ENCODE data around the gene ZNF225.
"Not testable (repeated sequence)": the region's sequence is repeated elsewhere in the genome, so short reads cannot be mapped to it uniquely, and the experiment has no call there.

The ZNF225 gene

GRCh38 chr19:44113138-44113783 is at the start of gene ZNF225:
TSS of gene ZNF225 (plus strand) at chr19:44113399. CDS start at chr19:44115828, 2,429 bp downstream.
- peak; percentile 99 for DNase-seq

GRCh38 chr19:44066305-44066704 is 46.9 kb upstream of the ZNF225 start:
- DNase-seq: no peak

DNA sequence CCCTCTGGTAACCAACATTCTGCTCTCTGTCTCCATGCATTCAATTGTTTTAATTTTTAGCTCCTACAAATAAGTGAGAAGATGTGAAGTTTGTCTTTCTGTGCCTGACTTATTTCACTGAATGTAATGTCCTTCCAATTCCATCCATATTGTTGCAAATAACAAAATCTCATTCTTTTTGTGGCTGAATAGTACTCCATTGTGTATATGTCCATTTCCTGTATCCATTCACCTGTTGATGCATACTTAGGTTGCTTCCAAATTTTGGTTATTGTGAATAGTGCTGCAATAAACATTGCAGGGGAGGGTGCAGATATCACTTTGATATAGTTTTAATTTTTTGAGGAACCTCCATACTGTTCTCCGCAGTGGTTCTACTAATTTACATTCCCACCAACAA is 43.8 kb upstream of the ZNF225 start:
- no peak for DNase-seq

DNA sequence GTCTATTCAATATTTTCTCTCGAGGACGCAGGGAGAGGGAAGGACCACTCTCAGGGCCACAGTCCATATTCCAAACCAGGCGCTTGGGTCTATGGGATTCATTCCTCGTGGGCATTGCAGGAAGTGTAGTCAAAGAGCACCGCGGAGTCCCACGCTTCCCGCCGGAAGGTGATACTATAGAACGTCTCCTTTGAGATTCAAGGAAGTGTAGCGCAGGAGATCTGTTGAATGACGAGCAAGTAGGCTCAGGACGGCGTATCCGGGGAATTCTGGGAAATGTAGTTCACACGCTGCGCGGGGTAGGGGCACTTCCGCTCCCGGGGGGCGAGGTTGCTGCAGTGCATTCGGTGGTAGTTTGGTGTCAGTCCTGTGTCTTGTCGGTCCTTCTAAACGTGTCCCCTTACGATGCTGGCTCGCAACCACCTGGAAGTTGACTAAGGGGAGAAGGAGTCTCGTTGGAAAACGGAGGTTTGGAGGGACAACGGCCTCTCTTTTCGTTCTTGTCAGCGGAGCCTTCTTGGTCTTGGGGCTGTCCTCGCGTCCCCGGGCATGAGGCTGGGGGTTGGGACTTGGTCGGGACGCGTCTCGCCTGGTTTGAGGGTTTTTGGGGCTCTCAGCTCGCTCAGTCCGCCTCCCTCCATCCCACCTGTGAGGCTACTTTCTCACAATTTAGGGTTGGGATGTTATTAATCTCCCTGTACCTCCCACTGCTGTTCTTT is 41.2 kb upstream of the ZNF225 start, which contains the start of gene ZNF284:
ZNF284 (plus strand) TSS at position 336 of the 719 bp plus-strand sequence. CDS start 4,231 bp downstream, outside the sequence.
- DNase-seq: peak; percentile 94

GRCh38 chr19:44072543-44073401 is 40.4 kb upstream of the ZNF225 start:
- DNase-seq: no peak

GRCh38 chr19:44076325-44076724 is 36.9 kb upstream of the ZNF225 start:
- no peak for DNase-seq

- no peak for DNase-seq
These were observed 21.1 kb upstream of the ZNF225 start for GRCh38 chr19:44092108-44092507.

DNA sequence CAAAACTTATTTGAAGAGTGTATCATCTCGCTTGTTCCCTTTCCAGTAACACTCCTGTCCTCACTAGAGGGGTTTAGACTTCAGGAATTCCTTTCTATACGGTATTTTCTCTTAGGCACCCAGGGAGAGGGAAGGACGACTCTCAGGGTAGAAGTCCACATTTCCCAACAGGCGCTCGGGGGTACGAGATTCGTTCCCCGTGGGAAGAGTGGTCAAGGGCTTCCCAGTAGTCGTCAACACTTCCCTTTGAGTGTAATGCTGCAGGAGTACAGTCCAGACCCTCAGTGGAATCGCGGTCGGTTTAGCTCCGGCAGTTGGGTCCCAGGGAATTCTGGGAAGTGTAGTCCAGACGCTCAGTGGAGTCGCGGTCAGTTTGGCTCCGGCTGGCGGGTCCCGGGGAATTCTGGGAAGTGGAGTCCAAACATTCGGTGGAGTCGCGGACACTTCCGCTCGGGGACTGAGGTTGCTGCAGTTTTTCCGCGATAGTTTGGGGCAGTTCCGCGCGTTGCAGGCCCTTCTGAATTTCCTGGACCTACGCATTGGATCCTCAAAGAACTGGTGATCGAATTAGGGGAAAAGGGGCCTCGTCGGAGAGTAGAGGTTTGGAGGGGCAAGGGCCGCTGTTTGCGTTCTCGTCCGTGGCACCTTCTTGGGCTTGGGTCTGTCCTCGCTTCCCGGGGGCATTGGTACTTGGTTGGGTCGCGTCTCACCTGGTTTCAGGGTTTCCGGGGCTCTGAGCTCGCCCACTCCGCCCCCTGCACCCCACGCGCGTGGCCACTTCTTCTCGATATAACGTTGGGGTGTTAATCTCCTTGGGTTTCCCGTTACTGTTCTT is 19.1 kb upstream of the ZNF225 start, which contains the start of gene ZNF224:
ZNF224 (plus strand) TSS at position 431 of the 835 bp plus-strand sequence. CDS start 3,513 bp downstream, outside the sequence.
- DNase-seq: peak; percentile 96

- DNase-seq: no peak
These were observed 5.4 kb upstream of the ZNF225 start for GRCh38 chr19:44107751-44108150.

- DNase-seq: no peak
These were observed 3.7 kb upstream of the ZNF225 start for GRCh38 chr19:44109458-44109857.

GRCh38 chr19:44111910-44112463 is 1.2 kb upstream of the ZNF225 start:
- DNase-seq: peak; percentile 35

GRCh38 chr19:44112802-44113137 is 429 bp upstream of the ZNF225 start:
- no peak for DNase-seq

DNA sequence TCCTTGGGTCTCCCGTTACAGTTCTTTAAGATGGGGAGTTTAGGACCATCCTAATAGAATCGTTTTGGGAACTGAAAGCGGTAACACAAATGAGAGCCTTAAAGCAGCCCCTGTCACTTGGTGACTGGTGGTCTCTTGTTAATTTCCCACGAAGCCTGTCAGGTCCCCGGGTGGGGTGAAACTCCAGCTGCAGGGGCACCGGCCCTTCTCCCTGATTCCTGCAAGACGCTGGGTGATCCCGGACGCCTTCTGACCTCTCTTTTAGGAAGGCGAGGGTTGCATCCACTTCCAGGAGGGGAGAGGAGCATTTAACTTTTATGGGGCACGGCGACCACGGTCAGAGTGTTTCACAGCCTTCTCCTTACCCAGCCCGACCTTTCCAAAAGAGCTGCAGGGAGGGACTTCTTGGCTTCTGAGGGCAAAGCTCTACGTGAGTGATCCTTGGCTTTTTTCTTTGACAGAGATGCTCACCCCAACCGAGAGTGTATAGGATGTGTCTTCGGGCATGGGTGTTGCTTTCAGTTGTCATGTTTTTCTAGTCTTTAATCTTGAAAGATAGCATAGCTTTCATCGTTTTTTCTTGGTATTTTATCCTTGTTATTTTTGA is 688 bp downstream of the ZNF225 start:
- peak; percentile 41 for DNase-seq

- not testable (repeated sequence) for DNase-seq
These were observed 8.0 kb downstream of the ZNF225 start for GRCh38 chr19:44121162-44121561.

GRCh38 chr19:44131955-44132354 is 18.8 kb downstream of the ZNF225 start:
- DNase-seq: no peak

- DNase-seq: peak; percentile 92
These were observed 28.2 kb downstream of the ZNF225 start, which contains the start of gene ZNF234 for GRCh38 chr19:44141191-44142058. TSS of gene ZNF234 (plus strand) at chr19:44141554. CDS start at chr19:44144633, 3,079 bp downstream.

DNA sequence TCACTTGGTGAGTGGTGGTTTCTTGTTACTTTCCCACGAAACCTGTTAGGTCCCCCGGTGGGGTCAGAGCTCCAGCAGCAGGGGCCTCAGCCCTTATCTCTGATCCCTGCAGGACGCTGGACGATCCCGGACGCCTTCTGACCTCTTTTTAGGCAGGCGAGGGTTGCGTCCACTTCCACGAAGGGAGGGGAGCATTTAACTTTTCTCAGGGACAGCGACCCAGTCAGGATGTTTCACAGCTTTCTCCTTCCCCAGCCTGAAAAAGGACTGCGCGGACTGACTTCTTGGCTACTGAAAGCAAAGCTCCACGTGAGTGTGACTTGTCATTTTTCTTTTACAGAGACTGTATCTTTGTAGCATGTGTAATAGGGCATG is 28.8 kb downstream of the ZNF225 start:
- no peak for DNase-seq

- DNase-seq: no peak
These were observed 36.6 kb downstream of the ZNF225 start for GRCh38 chr19:44149776-44150175.

DNA sequence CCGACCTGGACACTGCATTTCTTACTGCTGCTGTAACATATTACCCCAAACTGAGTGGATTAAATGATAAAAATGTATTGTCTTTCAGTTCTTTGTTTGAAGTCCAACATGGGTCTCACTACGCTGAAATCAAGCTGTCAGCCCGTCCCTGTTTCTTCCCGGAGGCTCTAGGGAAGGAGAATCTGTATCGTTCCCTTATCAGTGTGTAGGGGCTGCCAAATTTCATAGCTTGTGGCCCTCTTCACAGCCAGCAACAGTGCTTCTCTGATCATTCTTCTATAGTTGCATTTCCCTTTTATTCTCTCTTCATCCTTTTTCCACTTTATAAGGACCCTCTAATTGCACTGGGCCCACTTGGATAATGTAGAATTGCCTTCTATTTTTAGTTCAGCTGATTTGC is 38.3 kb downstream of the ZNF225 start:
- DNase-seq: no peak

GRCh38 chr19:44156475-44156874 is 43.3 kb downstream of the ZNF225 start:
- DNase-seq: no peak

GRCh38 chr19:44163789-44164188 is 50.6 kb downstream of the ZNF225 start:
- DNase-seq: no peak

Measured in right hindlimb (tissue), 1 donor.